Glutamatergic neuron (in vitro differentiated cells): ENCODE results near the gene NAGK. TPM values are rescaled to one million over a fixed set of nuclear protein-coding genes. Genes with fewer than 3 reads are reported as not detected.

Experiments used
- DNase-seq: peaks from one replicate; pipeline ENCODE4 v3.0.0; 2022
- H3K27ac Mint-ChIP-seq: one replicate; pipeline ENCODE4 v1.8.0; 2020; ENCODE audit warnings: mild to moderate bottlenecking, mixed read lengths, inconsistent platforms; ENCODE audit not compliant: unreplicated experiment
- H3K27me3 Mint-ChIP-seq: one replicate; pipeline ENCODE4 v1.8.0; 2020; ENCODE audit warnings: mild to moderate bottlenecking, moderate library complexity, mixed read lengths, inconsistent platforms; ENCODE audit not compliant: unreplicated experiment
- H3K36me3 Mint-ChIP-seq: one replicate; pipeline ENCODE4 v1.8.0; 2020; ENCODE audit warnings: mild to moderate bottlenecking, mixed read lengths, inconsistent platforms; ENCODE audit not compliant: unreplicated experiment
- H3K4me1 Mint-ChIP-seq: one replicate; pipeline ENCODE4 v1.8.0; 2020; ENCODE audit warnings: mild to moderate bottlenecking, low read depth, mixed read lengths, inconsistent platforms; ENCODE audit not compliant: unreplicated experiment
- H3K4me3 Mint-ChIP-seq: one replicate; pipeline ENCODE4 v1.8.0; 2020; ENCODE audit warnings: mild to moderate bottlenecking, mixed read lengths, inconsistent platforms; ENCODE audit not compliant: unreplicated experiment
- H3K9me3 Mint-ChIP-seq: one replicate; pipeline ENCODE4 v1.8.0; 2020; ENCODE audit warnings: mild to moderate bottlenecking, moderate library complexity, mixed read lengths, inconsistent platforms; ENCODE audit not compliant: unreplicated experiment
- CTCF ChIP-seq: fragments of 200-600 bp; sonication (generic); IDR thresholded peaks from one replicate; pipeline ENCODE4 v1.5.0; 2021; ENCODE audit not compliant: partially characterized antibody, unreplicated experiment
- total RNA-seq: library from RNA; stranded (reverse); fragmentation: NEBNext Ultra II Directional; extraction: Animal tissue kit (Norgen Biotek cat#: 25700); gene quantifications from one replicate; pipeline ENCODE4 v1.2.1, GENCODE V29; 2021; ENCODE audit not compliant: unreplicated experiment

Gene NAGK
- total RNA-seq, 1 donor from 2014 or later = 188 TPM

- Mint-ChIP-seq H3K27ac (no peak overlapping the region), H3K4me3 (no peak overlapping the region), H3K27me3 (peaks cover 11% of the 10 kb centered on the region), H3K4me1 (peaks cover 18% of the 10 kb centered on the region), H3K36me3 (no peaks in the 10 kb centered on the region), H3K9me3 (peaks cover 18% of the 10 kb centered on the region)
- no peak for DNase-seq
- TF ChIP-seq CTCF = no peak
Observed at GRCh38 chr2:71066856-71067255, 1.6 kb upstream of the NAGK start.

- Mint-ChIP-seq H3K4me1 (peaks cover 18% of the 10 kb centered on the region), H3K27ac (peak overlapping the region; percentile 96), H3K36me3 (no peaks in the 10 kb centered on the region), H3K4me3 (peak overlapping the region; percentile 97), H3K9me3 (peaks cover 18% of the 10 kb centered on the region), H3K27me3 (peaks cover 11% of the 10 kb centered on the region)
- TF ChIP-seq CTCF = no peak
- DNase-seq = no peak
Observed at GRCh38 chr2:71067567-71068217, 756 bp upstream of the NAGK start.

- Mint-ChIP-seq H3K9me3 (peaks cover 18% of the 10 kb centered on the region), H3K27ac (peak overlapping the region; percentile 96), H3K4me1 (peaks cover 18% of the 10 kb centered on the region), H3K27me3 (peaks cover 13% of the 10 kb centered on the region), H3K4me3 (peak overlapping the region; percentile 97), H3K36me3 (peaks cover 7% of the 10 kb centered on the region)
- no peak for TF ChIP-seq CTCF
- no peak for DNase-seq
Observed at GRCh38 chr2:71069376-71069775, 928 bp downstream of the NAGK start.

GRCh38 chr2:71070294-71071093 lies 2.0 kb downstream of the NAGK start:
- peak overlapping the region; percentile 96 for H3K27ac Mint-ChIP-seq

More at GRCh38 chr2:71070294-71071093, 2.0 kb downstream of the NAGK start:
- H3K36me3 Mint-ChIP-seq = peaks cover 7% of the 10 kb centered on the region
- H3K27me3 Mint-ChIP-seq = peaks cover 13% of the 10 kb centered on the region
- peaks cover 18% of the 10 kb centered on the region for H3K9me3 Mint-ChIP-seq
- H3K4me1 Mint-ChIP-seq = peaks cover 18% of the 10 kb centered on the region
- peak; percentile 47 for TF ChIP-seq CTCF
- peak overlapping the region; percentile 97 for H3K4me3 Mint-ChIP-seq
- peak; percentile 37 for DNase-seq
